SK-N-SH (cell line): ENCODE results near the gene CCDC107. TPM values are rescaled to one million over a fixed set of nuclear protein-coding genes. Genes with fewer than 3 reads are reported as not detected.

Experiments used
- CTCF ChIA-PET: fragments of 300-600, 350-600 bp; formaldehyde crosslinking; extraction: SDS; loops from one replicate; lab custom pipeline; 2021; lab: Yijun Ruan, JAX
- POLR2A ChIA-PET: fragments of 350-600 bp; sonication (Branson Sonifier 250); formaldehyde crosslinking; extraction: SDS; loops from one replicate; lab custom pipeline; 2020; ENCODE audit warnings: antibody characterized with exemption, inconsistent platforms; lab: Yijun Ruan, JAX
- DNase-seq: peaks from one replicate; pipeline ENCODE4 v3.0.0; 2012
- H2AFZ ChIP-seq: fragments of 200-600 bp; sonication (generic); 2 replicates; pipeline ENCODE4 v1.8.1; 2016; ENCODE audit warnings: antibody characterized with exemption, mild to moderate bottlenecking, low read depth
- H3F3A ChIP-seq: fragments of 200-600 bp; sonication (generic); replicated peaks from 2 replicates; pipeline ENCODE3; 2016; ENCODE audit warnings: antibody characterized with exemption, mild to moderate bottlenecking; ENCODE audit not compliant: insufficient read depth
- H3K27ac ChIP-seq, 2 experiments: fragments of 200-500 bp in 1 of 2; fragments of 200-600 bp in 1 of 2; sonication (Bioruptor generic) in 1 of 2; sonication (generic), shearing (Covaris generic) in 1 of 2; 2 replicates each; pipeline versions ENCODE4 v1.5.1 to v1.6.1; 2014 to 2016; ENCODE audit warnings: low read depth in 2 of 2, inconsistent platforms in 1 of 2, low read length in 1 of 2, mild to moderate bottlenecking in 1 of 2, mixed read lengths in 1 of 2
- H3K27me3 ChIP-seq: fragments of 200-600 bp; sonication (generic), shearing (Covaris generic); 2 replicates; pipeline ENCODE4 v1.6.1; 2016; ENCODE audit warnings: mixed run types; ENCODE audit not compliant: insufficient read depth
- H3K36me3 ChIP-seq, 2 experiments: fragments of 200-500 bp in 1 of 2; fragments of 200-600 bp in 1 of 2; sonication (Bioruptor generic) in 1 of 2; sonication (generic) in 1 of 2; replicated peaks in 1 of 2; 2 replicates each; pipeline versions ENCODE3 to v1.5.1; 2014 to 2016; ENCODE audit warnings: low read length in 1 of 2, mild to moderate bottlenecking in 1 of 2; ENCODE audit not compliant: insufficient read depth in 2 of 2, control insufficient read depth in 1 of 2
- H3K4me1 ChIP-seq, 2 experiments: fragments of 200-500 bp in 1 of 2; fragments of 200-600 bp in 1 of 2; sonication (Bioruptor generic) in 1 of 2; sonication (generic), shearing (Covaris generic) in 1 of 2; 2 replicates each; pipeline versions ENCODE4 v1.5.1 to v1.6.1; 2014 to 2016; ENCODE audit warnings: low read depth in 1 of 2, low read length in 1 of 2, mixed run types in 1 of 2; ENCODE audit not compliant: insufficient read depth in 2 of 2, control insufficient read depth in 1 of 2
- H3K4me2 ChIP-seq: fragments of 200-600 bp; sonication (generic), shearing (Covaris generic); 2 replicates; pipeline ENCODE4 v1.6.1; 2017; ENCODE audit warnings: mixed run types
- H3K4me3 ChIP-seq, 2 experiments: fragments of 200-500 bp in 1 of 2; fragments of 200-600 bp in 1 of 2; sonication (Bioruptor generic) in 1 of 2; sonication (generic), shearing (Covaris generic) in 1 of 2; 2 replicates each; pipeline versions ENCODE4 v1.5.1 to v1.8.1; 2014 to 2016; ENCODE audit warnings: low read depth in 2 of 2, inconsistent platforms in 1 of 2, low read length in 1 of 2, mild to moderate bottlenecking in 1 of 2, mixed read lengths in 1 of 2, moderate library complexity in 1 of 2
- H3K79me2 ChIP-seq: fragments of 200-600 bp; sonication (generic); 2 replicates; pipeline ENCODE4 v1.8.1; 2017; ENCODE audit warnings: mild to moderate bottlenecking; ENCODE audit not compliant: insufficient read depth
- H3K9ac ChIP-seq: fragments of 200-600 bp; sonication (generic); 2 replicates; pipeline ENCODE4 v1.6.1; 2017; ENCODE audit warnings: mixed run types
- H3K9me2 ChIP-seq: fragments of 200-600 bp; sonication (generic); 2 replicates; pipeline ENCODE4 v1.6.1; 2017; ENCODE audit warnings: mixed run types
- H3K9me3 ChIP-seq: fragments of 200-600 bp; sonication (generic); 2 replicates; pipeline ENCODE4 v1.6.1; 2017; ENCODE audit warnings: mixed run types, mild to moderate bottlenecking, moderate library complexity
- H4K20me1 ChIP-seq: fragments of 200-600 bp; sonication (generic); 2 replicates; pipeline ENCODE4 v1.6.1; 2017; ENCODE audit warnings: mild to moderate bottlenecking, mixed run types; ENCODE audit not compliant: insufficient read depth
- CHD2 ChIP-seq: fragments of 150-350 bp; IDR thresholded peaks from 2 replicates; pipeline ENCODE4 v1.6.1; 2018; ENCODE audit warnings: low read length; ENCODE audit not compliant: partially characterized antibody
- EZH2phosphoT487 ChIP-seq: fragments of 200-600 bp; sonication (generic); IDR thresholded peaks from 2 replicates; pipeline ENCODE4 v1.6.1; 2017; ENCODE audit warnings: low read depth, mixed run types, mild to moderate bottlenecking, antibody characterized with exemption, moderate library complexity, borderline replicate concordance
- FOSL2 ChIP-seq: IDR thresholded peaks from 2 replicates; pipeline ENCODE4 v1.4.0; 2012; ENCODE audit warnings: low read depth, mild to moderate bottlenecking, moderate library complexity, borderline replicate concordance
- GATA2 ChIP-seq: sonication (generic); formaldehyde crosslinking; IDR thresholded peaks from 2 replicates; pipeline ENCODE4 v1.5.0; 2020; ENCODE audit warnings: mild to moderate bottlenecking, missing genetic modification reagents
- RFX5 ChIP-seq: IDR thresholded peaks from 2 replicates; pipeline ENCODE4 v1.6.1; 2012; ENCODE audit warnings: mild to moderate bottlenecking, improper control_type of control experiment, low read length
- SMC3 ChIP-seq: IDR thresholded peaks from 2 replicates; pipeline ENCODE4 v1.6.1; 2012; ENCODE audit warnings: low read depth, low read length, improper control_type of control experiment
- TEAD4 ChIP-seq: IDR thresholded peaks from 2 replicates; pipeline ENCODE4 v1.4.0; 2012; ENCODE audit warnings: mild to moderate bottlenecking, borderline replicate concordance; ENCODE audit not compliant: insufficient read depth
- WGBS: methylation state at CpG from one replicate; pipeline ENCODE4 v1.1.6; 2017; ENCODE audit warnings: low lambda C conversion rate; 5-methylcytosine and 5-hydroxymethylcytosine counted together
- polyA plus RNA-seq, 3 experiments: library from polyadenylated mRNA; depleted of rRNA; stranded (reverse); fragments of >200 nt; gene quantifications; 2 replicates each; pipeline ENCODE4 v1.2.3, GENCODE V29; 2012
- TF ChIP-seq, protein P1 (sequence below): fragments of 200-600 bp; sonication (generic); IDR thresholded peaks from 2 replicates; pipeline ENCODE4 v1.6.1; 2017; ENCODE audit warnings: antibody characterized with exemption, mild to moderate bottlenecking, moderate library complexity

CCDC107 gene
- polyA plus RNA-seq, 1 of the 3 experiments (the other 2 are of a cell fraction) = 22.0 TPM

DNA sequence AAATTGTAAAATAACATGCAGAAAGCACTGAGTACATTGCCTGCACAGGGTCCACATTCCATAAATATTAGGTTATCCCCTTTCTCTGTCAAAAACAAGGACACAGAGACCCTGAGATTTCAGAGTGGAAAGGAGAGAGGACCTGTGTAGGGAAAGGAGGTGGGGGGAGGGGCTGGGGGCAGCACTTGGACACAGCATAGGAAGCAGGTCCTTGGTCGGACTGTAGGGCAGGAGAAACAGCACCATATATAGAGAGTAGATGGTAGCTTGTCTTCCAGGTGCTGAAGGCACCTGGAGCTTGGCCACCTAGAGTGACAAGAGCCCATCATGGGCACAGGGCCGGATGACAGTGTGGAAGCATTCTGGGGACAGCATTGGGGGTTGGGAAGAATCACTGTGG, 29.2 kb downstream of the CCDC107 start:
- Histone ChIP-seq H3K4me3 (peak overlapping the region in 1 of 2 experiments; percentile 4; a peak in 2 of 4 replicates), H3K9ac (no peak overlapping the region)
- CTCF ChIA-PET = interaction anchor here (1.0 to 2.3 kb wide), 5 partner anchors 9 to 84 kb away, joined by 3 to 26 read pairs (median 4); partner anchors contain the start of genes ARHGEF39, CCDC107 and RMRP

GRCh38 chr9:35687972-35688557, 30.0 kb downstream of the CCDC107 start:
- H3K27me3 ChIP-seq = no peaks in the 10 kb centered on the region
- no peak overlapping the region for H2AFZ ChIP-seq
- peak overlapping the region; percentile 41 to 96; a peak in 3 of 4 replicates for H3K27ac ChIP-seq
- no peaks in the 10 kb centered on the region for H3K9me3 ChIP-seq
- H3K36me3 ChIP-seq = peaks cover 21 to 28% of the 10 kb centered on the region in 2 experiments
- peak overlapping the region; percentile 91 for H3K4me2 ChIP-seq
- peaks cover 57% of the 10 kb centered on the region for H4K20me1 ChIP-seq
- no peaks in the 10 kb centered on the region for H3K9me2 ChIP-seq
- peak overlapping the region; percentile 95; the same call in 1 of the 2 replicates for H3K9ac ChIP-seq
- H3K4me1 ChIP-seq = peaks cover 19 to 34% of the 10 kb centered on the region in 2 experiments; a peak in 3 of 4 replicates
- H3K4me3 ChIP-seq = peak overlapping the region; percentile 62 to 73
- no peak for TF ChIP-seq SMC3
- peaks cover 47% of the 10 kb centered on the region for H3F3A ChIP-seq
- peaks cover 47% of the 10 kb centered on the region for H3K79me2 ChIP-seq
- POLR2A ChIA-PET = no interaction called here
- no peak for DNase-seq
- CTCF ChIA-PET = interaction anchor here (0.7 to 2.3 kb wide), 9 partner anchors 9 to 103 kb away, joined by 3 to 26 read pairs (median 3); partner anchors contain the start of genes ARHGEF39, CCDC107 and RMRP
- WGBS = 93% methylated on average over 2 of the region's 2 CpGs

More for the DNA sequence above, 29.2 kb downstream of the CCDC107 start:
- Histone ChIP-seq H3K4me2 (peak overlapping the region; percentile 91), H3K79me2 (peaks cover 47% of the 10 kb centered on the region), H3K4me1 (peaks cover 19 to 34% of the 10 kb centered on the region in 2 experiments; a peak in 3 of 4 replicates), H3K27me3 (no peaks in the 10 kb centered on the region), H3K36me3 (peaks cover 27 to 35% of the 10 kb centered on the region in 2 experiments), H3K9me3 (no peaks in the 10 kb centered on the region), H3K27ac (peak overlapping the region in 1 of 2 experiments; percentile 96; a peak in 1 of 4 replicates), H2AFZ (no peak overlapping the region)
- DNase-seq = no peak
- TF ChIP-seq GATA2 (CRISPR knock-in tag) (no peak), EZH2phosphoT487 (no peak), RFX5 (no peak), TEAD4 (no peak), CHD2 (no peak), FOSL2 (no peak)
- TF ChIP-seq, protein P1, sequence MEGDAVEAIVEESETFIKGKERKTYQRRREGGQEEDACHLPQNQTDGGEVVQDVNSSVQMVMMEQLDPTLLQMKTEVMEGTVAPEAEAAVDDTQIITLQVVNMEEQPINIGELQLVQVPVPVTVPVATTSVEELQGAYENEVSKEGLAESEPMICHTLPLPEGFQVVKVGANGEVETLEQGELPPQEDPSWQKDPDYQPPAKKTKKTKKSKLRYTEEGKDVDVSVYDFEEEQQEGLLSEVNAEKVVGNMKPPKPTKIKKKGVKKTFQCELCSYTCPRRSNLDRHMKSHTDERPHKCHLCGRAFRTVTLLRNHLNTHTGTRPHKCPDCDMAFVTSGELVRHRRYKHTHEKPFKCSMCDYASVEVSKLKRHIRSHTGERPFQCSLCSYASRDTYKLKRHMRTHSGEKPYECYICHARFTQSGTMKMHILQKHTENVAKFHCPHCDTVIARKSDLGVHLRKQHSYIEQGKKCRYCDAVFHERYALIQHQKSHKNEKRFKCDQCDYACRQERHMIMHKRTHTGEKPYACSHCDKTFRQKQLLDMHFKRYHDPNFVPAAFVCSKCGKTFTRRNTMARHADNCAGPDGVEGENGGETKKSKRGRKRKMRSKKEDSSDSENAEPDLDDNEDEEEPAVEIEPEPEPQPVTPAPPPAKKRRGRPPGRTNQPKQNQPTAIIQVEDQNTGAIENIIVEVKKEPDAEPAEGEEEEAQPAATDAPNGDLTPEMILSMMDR = no peak
- TF ChIP-seq, all 33 proteins: peak for 0
- H4K20me1 ChIP-seq = peaks cover 57% of the 10 kb centered on the region
- H3K9me2 ChIP-seq = no peaks in the 10 kb centered on the region
- POLR2A ChIA-PET = no interaction called here
- H3F3A ChIP-seq = peaks cover 49% of the 10 kb centered on the region
- 88% methylated on average over 2 of the region's 2 CpGs for WGBS
